Heart right ventricle (tissue), 16 donors: ENCODE measurements around the gene GPHN. TPM values are rescaled to one million over a fixed set of nuclear protein-coding genes. Genes with fewer than 3 reads are reported as not detected.
"Not testable (repeated sequence)": the region's sequence is repeated elsewhere in the genome, so short reads cannot be mapped to it uniquely, and the experiment has no call there.

Source experiments
- ATAC-seq, 8 donors: fragments of 200-7000 bp; cut with Tn5 transposase; one replicate each; pipeline ENCODE4 v1.9.1; 2020; ENCODE audit warnings: mild to moderate bottlenecking in 8 of 8, moderate library complexity in 8 of 8, moderate number of reproducible peaks in 1 of 8
- DNase-seq, 2 donors: peaks; one replicate each; pipeline ENCODE4 v3.0.0-alpha.2; 2020
- H3K27ac ChIP-seq, 10 donors: fragments of 200-600 bp; sonication (generic) in 2 of 10; one replicate each; pipeline versions ENCODE4 v1.5.0 to v1.8.0; 2020 to 2022; ENCODE audit warnings: mild to moderate bottlenecking in 3 of 10
- H3K27me3 ChIP-seq, 7 donors: fragments of 200-600 bp; one replicate each; pipeline ENCODE4 v1.8.0; 2021 to 2022; ENCODE audit warnings: mild to moderate bottlenecking in 2 of 7
- H3K36me3 ChIP-seq, 9 donors: fragments of 200-600 bp; sonication (generic) in 1 of 9; one replicate each; pipeline versions ENCODE4 v1.5.0 to v1.8.0; 2020 to 2022; ENCODE audit warnings: mild to moderate bottlenecking in 2 of 9
- H3K4me1 ChIP-seq, 9 donors: fragments of 200-600 bp; sonication (generic) in 1 of 9; one replicate each; pipeline versions ENCODE4 v1.5.0 to v1.8.0; 2020 to 2022; ENCODE audit warnings: mild to moderate bottlenecking in 4 of 9
- H3K4me3 ChIP-seq, 10 donors: fragments of 200-600 bp; sonication (generic) in 2 of 10; one replicate each; pipeline versions ENCODE4 v1.5.0 to v1.8.0; 2020 to 2022; ENCODE audit warnings: mild to moderate bottlenecking in 7 of 10, moderate library complexity in 2 of 10
- H3K9me3 ChIP-seq, 11 donors: fragments of 200-600 bp in 10 of 11; sonication (generic) in 2 of 11; one replicate each; pipeline versions ENCODE4 v1.5.0 to v1.8.0; 2013 to 2022; ENCODE audit warnings: mild to moderate bottlenecking in 2 of 11, control low read depth in 1 of 11, moderate library complexity in 1 of 11
- CTCF ChIP-seq, 9 donors: fragments of 200-600 bp; sonication (generic) in 2 of 9; IDR thresholded peaks; one replicate each; pipeline versions ENCODE4 v1.5.0 to v1.8.0; 2021 to 2022; ENCODE audit warnings: antibody characterized with exemption in 9 of 9, mild to moderate bottlenecking in 5 of 9, moderate library complexity in 1 of 9
- WGBS, 2 donors: extraction: QIAGEN DNeasy Blood & Tissue Kit; methylation state at CpG; one replicate each; pipeline ENCODE4 v1.1.7; 2013; ENCODE audit warnings: inconsistent platforms in 1 of 2; 5-methylcytosine and 5-hydroxymethylcytosine counted together
- intact Hi-C, 10 donors: fragments of 100-400 bp; cut with DNase I; formaldehyde crosslinking; loops; one replicate each; pipeline versions ENCODE4 v1.11.1 to v1.14.2; 2022
- polyA plus RNA-seq, 2 donors: library from polyadenylated mRNA; stranded (reverse); fragments of 200-250 nt; gene quantifications; one replicate each; pipeline ENCODE4 v1.2.3, GENCODE V29; 2013
- total RNA-seq, 10 donors: library from RNA; stranded (reverse); fragmentation: NEBNext Ultra II Directional in 3 of 10; extraction: Animal tissue kit (Norgen Biotek cat#: 25700) in 3 of 10; gene quantifications; one replicate each; pipeline versions ENCODE4 v1.2.1 to v1.2.4, GENCODE V29; 2021 to 2023
- donor health status: Arrhythmogenic right ventricular cardiomyopathy.
- donor health status: ischemic (EF 13 %, LVEDD 7.1; RV severe dilation, severe dysfunction).
- donor health status: healthy with polysubstance abuse.
- donor health status: DM: no; HTN: yes; CAD: no.
- donor health status: DM: no; HTN: no; CAD: no.
- donor health status: ischemic (EF 25% LVEDD 6.9; RV normal size, moderate dysfunction).
- donor health status: ischemic (EF 25% LVEDD 5.7; RV mildly dilated, moderate dysfunction).
- donor health status: healthy.
- donor health status: DM: yes; HTN: yes; CAD: no.
- donor health status: Ischemic cardiomyopathy.
- donor health status: ischemic (EF 35%, LVEDD 5.7; RV mildly dilated, moderate dysfunction).
- donor health status: nonischemic (EF 11% LVEDD 7.7; RV severe dilation, severe dysfunction).
- donor health status: DM: yes; HTN: yes; CAD: no.
- donor health status: PGD.
- donor health status: ischemic (EF 29% LVEDD 5.4; RV normal size, mild dysfunction).
- donor health status: nonischemic (EF 23%, LVEDD 6.1; RV moderate dilation, normal function).

The GPHN gene
- total and polyA plus RNA-seq, 12 donors = 12.2 to 48.0 (median 32.2) TPM

DNA sequence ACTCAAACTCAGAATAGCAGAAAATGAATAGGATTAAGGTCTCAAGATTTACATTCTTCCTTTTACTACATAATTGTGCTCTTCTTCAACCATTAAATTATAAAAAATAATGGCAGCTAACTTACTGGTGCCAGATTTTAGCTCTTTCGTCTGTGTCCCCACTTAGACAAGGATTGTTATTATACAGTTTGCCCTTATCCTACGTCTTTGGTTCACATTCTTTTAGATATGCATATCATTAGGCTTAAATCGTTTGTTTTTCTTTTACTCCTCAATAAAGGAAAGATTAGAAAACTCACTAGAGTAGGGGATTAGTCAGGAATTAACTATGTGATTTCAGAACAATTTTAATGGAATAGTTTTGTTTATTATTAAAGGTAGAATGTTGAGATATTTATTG, 551.6 kb downstream of the GPHN start:
- Histone ChIP-seq H3K4me1 (no peaks in the 10 kb centered on the region), H3K9me3 (peaks cover 0 to 32% (median 6%) of the 10 kb centered on the region in 11 donors), H3K27me3 (no peaks in the 10 kb centered on the region), H3K27ac (no peak overlapping the region), H3K36me3 (peaks cover 0 to 46% (median 3%) of the 10 kb centered on the region in 9 donors), H3K4me3 (no peak overlapping the region)
- DNase-seq (no peak), ATAC-seq (no peak)
- intact Hi-C loops = no loop called here
- TF ChIP-seq CTCF (IDR thresholded peaks at IDR 0.05) = no peak
- 53 to 61% methylated on average over 3 of the region's 3 CpGs for WGBS, 2 donors

DNA sequence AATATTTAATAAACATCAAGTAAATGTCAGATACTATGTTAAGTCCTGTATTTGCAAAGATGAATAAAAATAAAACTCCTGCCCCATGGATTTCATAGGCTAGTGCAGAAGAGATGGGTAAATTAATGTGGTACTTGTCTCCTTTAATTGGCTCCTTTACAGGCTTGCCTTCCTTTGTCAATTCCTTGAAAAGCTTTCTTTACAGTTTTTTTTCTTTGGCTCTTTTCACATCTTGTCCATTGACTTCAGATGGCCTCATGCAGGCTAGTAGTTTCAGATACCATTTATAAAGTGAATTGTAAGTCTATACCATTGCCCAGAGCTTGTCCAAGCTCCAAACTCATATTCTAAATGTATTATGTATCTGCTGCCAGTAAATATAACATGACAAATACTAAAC, 552.6 kb downstream of the GPHN start:
- intact Hi-C loops = no loop called here
- Histone ChIP-seq H3K27ac (no peak overlapping the region), H3K36me3 (peaks cover 0 to 46% (median 3%) of the 10 kb centered on the region in 9 donors), H3K9me3 (peaks cover 0 to 30% (median 6%) of the 10 kb centered on the region in 11 donors), H3K27me3 (no peaks in the 10 kb centered on the region), H3K4me1 (no peaks in the 10 kb centered on the region), H3K4me3 (no peak overlapping the region)
- TF ChIP-seq CTCF (IDR thresholded peaks at IDR 0.05) = no peak
- no peak for DNase-seq
- ATAC-seq = no peak

DNA sequence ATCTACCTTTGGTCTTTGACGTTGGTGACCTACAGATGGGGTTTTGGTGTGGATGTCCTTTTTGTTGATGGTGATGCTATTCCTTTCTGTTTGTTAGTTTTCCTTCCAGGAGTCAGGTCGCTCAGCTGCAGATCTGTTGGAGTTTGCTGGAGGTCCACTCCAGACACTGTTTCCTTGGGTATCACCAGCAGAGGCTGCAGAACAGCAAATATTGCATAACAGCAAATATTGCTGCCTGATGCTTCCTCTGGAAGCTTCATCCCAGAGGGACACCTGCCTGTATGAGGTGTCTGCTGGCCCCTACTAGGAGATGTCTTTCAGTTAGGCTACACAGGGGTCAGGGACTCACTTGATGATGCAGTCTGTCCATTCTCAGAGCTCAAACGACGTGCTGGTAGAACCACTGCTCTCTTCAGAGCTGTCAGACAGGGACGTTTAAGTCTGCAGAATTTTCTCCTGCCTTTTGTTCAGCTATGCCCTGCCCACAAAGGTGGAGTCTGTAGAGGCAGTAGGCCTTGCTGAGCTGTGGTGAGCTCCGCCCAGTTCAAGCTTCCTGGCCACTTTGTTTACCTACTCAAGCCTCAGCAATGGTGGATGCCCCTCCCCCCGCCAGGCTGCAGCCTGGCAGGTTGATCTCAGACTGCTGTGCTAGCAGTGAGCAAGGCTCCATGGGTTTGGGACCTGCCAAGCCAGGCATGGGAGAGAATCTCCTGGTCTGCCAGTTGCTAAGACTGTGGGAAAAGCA, 559.3 kb downstream of the GPHN start:
- DNase-seq, H3K4me3 ChIP-seq, H3K27ac ChIP-seq, H3K27me3 ChIP-seq, intact Hi-C loops, ATAC-seq: not testable (repeated sequence)
- 87 to 89% methylated on average over 7 of the region's 7 CpGs for WGBS, 2 donors
- H3K4me1 ChIP-seq = peaks cover 0 to 23% (median 10%) of the 10 kb centered on the region in 9 donors
- peaks cover 0 to 12% (median 0%) of the 10 kb centered on the region in 9 donors for H3K36me3 ChIP-seq
- H3K9me3 ChIP-seq = peaks cover 0 to 15% (median 0%) of the 10 kb centered on the region in 11 donors

DNA sequence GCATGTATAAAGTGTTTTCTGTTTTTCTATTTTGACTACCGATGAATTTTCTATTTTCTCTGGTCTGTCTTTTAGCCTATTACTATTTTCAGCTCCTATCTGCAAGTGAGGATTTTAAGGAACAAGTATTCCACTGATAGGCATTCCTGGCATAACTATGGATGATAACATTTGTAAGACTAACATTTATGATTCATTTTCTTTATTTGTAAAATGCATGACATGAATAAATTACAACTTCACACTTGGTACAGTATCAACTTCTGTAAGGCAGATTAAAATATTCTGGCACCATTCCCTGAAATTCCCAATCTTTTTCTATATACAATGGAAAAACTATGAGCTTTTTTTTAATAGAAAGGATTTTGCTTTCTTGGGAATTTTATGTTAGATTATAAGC, 560.3 kb downstream of the GPHN start:
- Histone ChIP-seq H3K36me3 (peaks cover 0 to 2% (median 0%) of the 10 kb centered on the region in 9 donors), H3K27me3 (no peaks in the 10 kb centered on the region), H3K9me3 (peaks cover 0 to 5% (median 0%) of the 10 kb centered on the region in 11 donors), H3K4me3 (no peak overlapping the region), H3K27ac (no peak overlapping the region), H3K4me1 (peaks cover 0 to 23% (median 10%) of the 10 kb centered on the region in 9 donors)
- DNase-seq (no peak), ATAC-seq (no peak)
- TF ChIP-seq CTCF (IDR thresholded peaks at IDR 0.05) = no peak
- intact Hi-C loops = no loop called here
- WGBS, 2 donors = 19 to 44% methylated on average over 1 of the region's 1 CpG

DNA sequence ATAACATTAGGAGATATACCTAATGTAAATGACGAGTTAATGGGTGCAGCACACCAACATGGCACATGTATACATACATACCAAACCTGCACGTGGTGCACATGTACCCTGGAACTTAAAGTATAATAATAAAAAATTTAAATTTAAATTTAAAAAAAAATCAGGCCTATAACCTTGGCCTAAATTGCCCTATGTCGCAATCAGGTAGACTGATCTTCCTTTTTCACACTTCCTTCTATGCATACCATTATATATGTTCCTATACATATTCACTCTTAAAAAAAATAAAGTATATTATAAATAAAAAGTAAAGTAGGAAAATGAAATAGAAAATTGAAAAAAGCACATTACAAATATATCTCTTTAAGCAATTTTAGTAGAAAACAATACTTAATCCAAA, 563.6 kb downstream of the GPHN start:
- no peak overlapping the region for H3K4me3 ChIP-seq
- no peak overlapping the region for H3K27ac ChIP-seq
- 88 to 96% methylated on average over 3 of the region's 3 CpGs for WGBS, 2 donors
- intact Hi-C loops = no loop called here
- TF ChIP-seq CTCF (IDR thresholded peaks at IDR 0.05) = no peak
- peaks cover 0 to 23% (median 10%) of the 10 kb centered on the region in 9 donors for H3K4me1 ChIP-seq
- H3K36me3 ChIP-seq = peaks cover 0 to 11% (median 0%) of the 10 kb centered on the region in 9 donors
- no peak for ATAC-seq
- no peaks in the 10 kb centered on the region for H3K27me3 ChIP-seq
- H3K9me3 ChIP-seq = no peaks in the 10 kb centered on the region
- DNase-seq = no peak
